ENCODE results near the gene HECTD3. TPM values are rescaled to one million over a fixed set of nuclear protein-coding genes. Genes with fewer than 3 reads are reported as not detected.

HECTD3 gene
- total and polyA plus RNA-seq, 8 donors: 15.6 to 104 (median 28.8) TPM

GRCh38 chr1:45016767-45017166, 5.6 kb upstream of the HECTD3 start:
- intact Hi-C loops (cut with DNase I; ENCODE audit: low total_unique reads): loop anchor here (5.0 to 10.0 kb wide), 2 partner anchors 286 to 478 kb away; partner anchors contain the start of gene TESK2

GRCh38 chr1:45016090-45016697, 5.1 kb upstream of the HECTD3 start:
- H3K27ac ChIP-seq: no peak overlapping the region
- no peaks in the 10 kb centered on the region for H3K27me3 ChIP-seq
- TF ChIP-seq POLR2AphosphoS5 (IDR thresholded peaks at IDR 0.05) (no peak), CTCF (IDR thresholded peaks at IDR 0.05) (no peak), EP300 (IDR thresholded peaks at IDR 0.05) (no peak), POLR2A (IDR thresholded peaks at IDR 0.05) (no peak)
- WGBS, 5 donors: 78 to 94% (median 85%) methylated on average over 2 of the region's 2 CpGs
- intact Hi-C loops (cut with DNase I; ENCODE audit: low total_unique reads): loop anchor here (5.0 to 10.0 kb wide), 2 partner anchors 286 to 479 kb away; partner anchors contain the start of gene TESK2
- H3K9me3 ChIP-seq: no peaks in the 10 kb centered on the region
- no peak overlapping the region for H3K4me3 ChIP-seq
- H3K36me3 ChIP-seq: peaks cover 4 to 24% (median 21%) of the 10 kb centered on the region in 4 donors
- H3K4me1 ChIP-seq: peaks cover 15 to 39% (median 38%) of the 10 kb centered on the region in 4 donors
- DNase-seq: no peak

More at GRCh38 chr1:45016767-45017166, 5.6 kb upstream of the HECTD3 start:
- Histone ChIP-seq H3K9me3 (no peaks in the 10 kb centered on the region), H3K4me1 (peaks cover 10 to 33% (median 32%) of the 10 kb centered on the region in 4 donors), H3K4me3 (no peak overlapping the region), H3K36me3 (peaks cover 4 to 24% (median 21%) of the 10 kb centered on the region in 4 donors), H3K27ac (no peak overlapping the region), H3K27me3 (no peaks in the 10 kb centered on the region)
- 66 to 78% (median 76%) methylated on average over 6 of the region's 6 CpGs for WGBS, 5 donors
- TF ChIP-seq POLR2A (IDR thresholded peaks at IDR 0.05) (no peak), POLR2AphosphoS5 (IDR thresholded peaks at IDR 0.05) (no peak), EP300 (IDR thresholded peaks at IDR 0.05) (no peak), CTCF (IDR thresholded peaks at IDR 0.05) (no peak)
- DNase-seq: no peak

- intact Hi-C loops (cut with DNase I; ENCODE audit: low total_unique reads): loop anchor here (5.0 to 10.0 kb wide), 2 partner anchors 287 to 479 kb away; partner anchors contain the start of gene TESK2
- TF ChIP-seq POLR2AphosphoS5 (IDR thresholded peaks at IDR 0.05) (no peak), POLR2A (IDR thresholded peaks at IDR 0.05) (no peak), CTCF (IDR thresholded peaks at IDR 0.05) (no peak), EP300 (IDR thresholded peaks at IDR 0.05) (no peak)
- no peaks in the 10 kb centered on the region for H3K9me3 ChIP-seq
- WGBS, 5 donors: 57 to 84% (median 66%) methylated on average over 2 of the region's 2 CpGs
- no peak overlapping the region for H3K4me3 ChIP-seq
- no peak for DNase-seq
- peaks cover 15 to 39% (median 38%) of the 10 kb centered on the region in 4 donors for H3K4me1 ChIP-seq
- no peak overlapping the region for H3K27ac ChIP-seq
- H3K27me3 ChIP-seq: no peaks in the 10 kb centered on the region
- H3K36me3 ChIP-seq: peaks cover 4 to 24% (median 21%) of the 10 kb centered on the region in 4 donors
These were observed 4.6 kb upstream of the HECTD3 start for GRCh38 chr1:45015683-45016082.

- no peak overlapping the region for H3K4me3 ChIP-seq
- H3K27me3 ChIP-seq: no peaks in the 10 kb centered on the region
- H3K4me1 ChIP-seq: peaks cover 26 to 50% (median 49%) of the 10 kb centered on the region in 4 donors
- WGBS, 5 donors: 36 to 42% (median 38%) methylated on average over 6 of the region's 6 CpGs
- no peaks in the 10 kb centered on the region for H3K9me3 ChIP-seq
- H3K36me3 ChIP-seq: peaks cover 4 to 26% (median 22%) of the 10 kb centered on the region in 4 donors
- no peak for TF ChIP-seq EP300 (IDR thresholded peaks at IDR 0.05)
- TF ChIP-seq POLR2AphosphoS5 (IDR thresholded peaks at IDR 0.05): peak in 1 of 3 donors; percentile 31
- peak in 6 of 7 experiments; percentile 37 to 89 (median 88) for TF ChIP-seq CTCF (IDR thresholded peaks at IDR 0.05)
- TF ChIP-seq POLR2A (IDR thresholded peaks at IDR 0.05): no peak
- intact Hi-C loops (cut with DNase I; ENCODE audit: low total_unique reads): loop anchor here (5.0 to 10.0 kb wide), 2 partner anchors 288 to 480 kb away; partner anchors contain the start of gene TESK2
- peak; percentile 81 to 94 for DNase-seq
- H3K27ac ChIP-seq: peak overlapping the region in 1 of 5 donors; percentile 2
These were observed 3.4 kb upstream of the HECTD3 start for GRCh38 chr1:45014321-45015028.

Data from stomach (tissue), 9 donors.